GM12878 (cell line): ENCODE measurements around the gene ANO9. TPM values are rescaled to one million over a fixed set of nuclear protein-coding genes. Genes with fewer than 3 reads are reported as not detected.

Experiments
- ATAC-seq: fragments of 200-7000 bp; cut with Tn5 transposase; 3 replicates; pipeline ENCODE4 v1.9.1; 2020; ENCODE audit warnings: mild to moderate bottlenecking, moderate library complexity
- BruUV-seq: library from RNA; stranded (reverse); fragments of 400-500 nt; replicated peaks from 2 replicates; lab custom pipeline; 2021; lab: Mats Ljungman, UMichigan
- CTCF ChIA-PET: fragments of 300-600 bp; sonication (Branson Sonifier 250); formaldehyde crosslinking; extraction: SDS; loops from one replicate; lab custom pipeline; 2021; ENCODE audit warnings: inconsistent platforms; lab: Yijun Ruan, JAX
- POLR2A ChIA-PET: fragments of 350-600 bp; formaldehyde crosslinking; extraction: SDS; loops from one replicate; lab custom pipeline; 2021; ENCODE audit warnings: inconsistent platforms; lab: Charles Lee
- RAD21 ChIA-PET: fragments of 300-600 bp; sonication (Branson Sonifier 250); formaldehyde crosslinking; loops from one replicate; lab custom pipeline; 2023; ENCODE audit warnings: antibody characterized with exemption; ENCODE audit not compliant: unreplicated experiment; lab: Charles Lee
- SMC1A ChIA-PET: fragments of 300-600 bp; sonication (Branson Sonifier 250); formaldehyde crosslinking; loops from one replicate; lab custom pipeline; 2023; ENCODE audit not compliant: unreplicated experiment, uncharacterized antibody; lab: Charles Lee
- DNase-seq: peaks from one replicate; pipeline ENCODE4 v3.0.0-alpha.2; 2011; ENCODE audit warnings: low read depth, low spot score
- FAIRE-seq: peaks from 3 replicates; lab custom pipeline; 2011; peaks lifted over from hg19 to GRCh38; lab: Jason Lieb, UNC
- H2AFZ ChIP-seq: 2 replicates; pipeline ENCODE4 v1.6.0; 2011; ENCODE audit warnings: low read depth, low read length, control low read depth; ENCODE audit not compliant: control insufficient read depth
- H3K27ac ChIP-seq: 2 replicates; pipeline ENCODE4 v1.5.1; 2011; ENCODE audit warnings: control low read depth; ENCODE audit not compliant: control insufficient read depth, insufficient read depth
- H3K27me3 ChIP-seq, 2 experiments: replicated peaks in 1 of 2; 2 replicates each; pipeline versions ENCODE4 v1.6.0 to v1.6.1; 2011; ENCODE audit warnings: low read length in 1 of 2; ENCODE audit not compliant: control insufficient read depth in 2 of 2, insufficient read depth in 2 of 2
- H3K36me3 ChIP-seq, 2 experiments: 2 replicates each; pipeline ENCODE4 v1.5.1; 2011; ENCODE audit warnings: low read length in 1 of 2; ENCODE audit not compliant: control insufficient read depth in 2 of 2, insufficient read depth in 2 of 2
- H3K4me1 ChIP-seq: 2 replicates; pipeline ENCODE4 v1.6.1; 2011; ENCODE audit warnings: mild to moderate bottlenecking, low read length, moderate library complexity, mixed read lengths; ENCODE audit not compliant: control insufficient read depth, insufficient read depth
- H3K4me2 ChIP-seq: 2 replicates; pipeline ENCODE4 v1.6.0; 2011; ENCODE audit warnings: control low read depth; ENCODE audit not compliant: control insufficient read depth, insufficient read depth
- H3K4me3 ChIP-seq: fragments of 200-600 bp; sonication (generic); 2 replicates; pipeline ENCODE4 v1.5.1; 2016
- H3K79me2 ChIP-seq: 2 replicates; pipeline ENCODE4 v1.6.0; 2011; ENCODE audit warnings: low read length; ENCODE audit not compliant: control insufficient read depth, insufficient read depth
- H3K9ac ChIP-seq: 2 replicates; pipeline ENCODE4 v1.8.0; 2011; ENCODE audit warnings: low read length, control low read depth, mixed read lengths; ENCODE audit not compliant: control insufficient read depth, insufficient read depth
- H3K9me3 ChIP-seq: replicated peaks from 3 replicates; pipeline ENCODE4 v1.5.1; 2011; ENCODE audit warnings: mild to moderate bottlenecking, low read length; ENCODE audit not compliant: control insufficient read depth, insufficient read depth
- H4K20me1 ChIP-seq: 2 replicates; pipeline ENCODE4 v1.6.0; 2011; ENCODE audit not compliant: control insufficient read depth, insufficient read depth
- BRCA1 ChIP-seq: IDR thresholded peaks from 2 replicates; pipeline ENCODE4 v1.6.1; 2011; ENCODE audit warnings: low read depth, low read length, improper control_type of control experiment
- CREB1 ChIP-seq: IDR thresholded peaks from 2 replicates; pipeline ENCODE4 v1.6.1; 2012; ENCODE audit warnings: low read depth, mild to moderate bottlenecking, inconsistent platforms
- EZH2 ChIP-seq: IDR thresholded peaks from 2 replicates; pipeline ENCODE4 v1.6.1; 2012; ENCODE audit warnings: low read depth, mild to moderate bottlenecking, control low read depth, inconsistent platforms, low read length, borderline replicate concordance; ENCODE audit not compliant: control insufficient read depth
- HCFC1 ChIP-seq: fragments of 150-350 bp; IDR thresholded peaks from 2 replicates; pipeline ENCODE4 v1.6.1; 2014; ENCODE audit warnings: low read length
- JUNB ChIP-seq: IDR thresholded peaks from 2 replicates; pipeline ENCODE4 v1.6.1; 2016; ENCODE audit warnings: antibody characterized with exemption, mild to moderate bottlenecking
- PAX5 ChIP-seq: IDR thresholded peaks from 2 replicates; pipeline ENCODE4 v1.6.1; 2011; ENCODE audit warnings: low read depth, low read length, borderline replicate concordance
- RB1 ChIP-seq: fragments of 450-650 bp; formaldehyde crosslinking; IDR thresholded peaks from 2 replicates; pipeline ENCODE4 v1.6.1; 2017; ENCODE audit warnings: mild to moderate bottlenecking, borderline replicate concordance
- SIX5 ChIP-seq: IDR thresholded peaks from 2 replicates; pipeline ENCODE4 v1.6.1; 2011; ENCODE audit warnings: mild to moderate bottlenecking, low read depth, low read length, moderate library complexity; ENCODE audit not compliant: severe bottlenecking
- SRF ChIP-seq, 2 experiments: IDR thresholded peaks; 2 replicates each; pipeline ENCODE4 v1.6.1; 2011; ENCODE audit warnings: low read depth in 2 of 2, low read length in 2 of 2, mild to moderate bottlenecking in 1 of 2, moderate library complexity in 1 of 2
- STAT1 ChIP-seq: fragments of 450-650 bp; conservative IDR thresholded peaks from 2 replicates; pipeline ENCODE4 v1.6.1; 2014; ENCODE audit warnings: antibody characterized with exemption, mild to moderate bottlenecking
- TCF12 ChIP-seq: IDR thresholded peaks from 2 replicates; pipeline ENCODE4 v1.6.1; 2011; ENCODE audit warnings: low read depth, mild to moderate bottlenecking, low read length
- WRNIP1 ChIP-seq: IDR thresholded peaks from 2 replicates; pipeline ENCODE4 v1.6.1; 2011; ENCODE audit warnings: low read depth, low read length, improper control_type of control experiment, borderline replicate concordance
- ZNF217 ChIP-seq: fragments of 450-650 bp; IDR thresholded peaks from 2 replicates; pipeline ENCODE4 v1.6.1; 2017; ENCODE audit warnings: antibody characterized with exemption, mild to moderate bottlenecking
- ZNF622 ChIP-seq: fragments of 450-650 bp; IDR thresholded peaks from 2 replicates; pipeline ENCODE4 v1.6.1; 2017; ENCODE audit warnings: mild to moderate bottlenecking, inconsistent platforms
- WGBS: methylation state at CpG from one replicate; pipeline ENCODE4 v1.1.6; 2016; ENCODE audit warnings: low lambda C conversion rate; ENCODE audit not compliant: insufficient replicate concordance, insufficient coverage; ENCODE audit errors: missing lambda C conversion rate; 5-methylcytosine and 5-hydroxymethylcytosine counted together
- in situ Hi-C: fragments of 300-500 bp; cut with MboI; formaldehyde crosslinking; loops from 9 replicates; pipeline ENCODE4 v1.14.3; 2018; ENCODE audit warnings: mixed read lengths
- intact Hi-C: fragments of 100-400 bp; cut with micrococcal nuclease; formaldehyde crosslinking; loops from one replicate; pipeline ENCODE4 v1.14.2; 2022; ENCODE audit not compliant: unreplicated experiment
- polyA plus RNA-seq, 11 experiments: library from polyadenylated mRNA; depleted of rRNA in 4 of 11; unstranded in 6 of 11; stranded (reverse) in 5 of 11; fragments of >200 nt; fragmentation: Nextera tagmentation in 4 of 11; fragmentation: Illumina TruSeq in 1 of 11; extraction: Ambion mirVana in 4 of 11; extraction: Trizol in 1 of 11; gene quantifications; 1 replicate in 1 of 11; 2 replicates in 10 of 11; pipeline versions ENCODE4 v1.2.1 to v1.2.3, GENCODE V29; 2011 to 2016; ENCODE audit warnings: inconsistent platforms in 2 of 11, missing spikeins in 2 of 11, low read depth in 1 of 11
- total RNA-seq, 4 experiments: library from RNA; depleted of rRNA in 3 of 4; stranded (reverse); fragments of >200 nt in 3 of 4; fragmentation: Illumina TruSeq in 1 of 4; extraction: Trizol in 1 of 4; gene quantifications; 2 replicates each; pipeline versions ENCODE4 v1.2.1 to v1.2.3, GENCODE V29; 2013 to 2021
- TF ChIP-seq, protein P1 (sequence below): fragments of 450-650 bp; IDR thresholded peaks from 2 replicates; pipeline ENCODE4 v1.6.1; 2017; ENCODE audit warnings: antibody characterized with exemption, mild to moderate bottlenecking, moderate library complexity
- TF ChIP-seq, protein P2 (sequence below): IDR thresholded peaks from 2 replicates; pipeline ENCODE4 v1.6.1; 2011; ENCODE audit warnings: low read depth, mild to moderate bottlenecking, low read length, moderate library complexity, borderline replicate concordance; ENCODE audit errors: extremely low read depth

ANO9 gene
- total and polyA plus RNA-seq, 10 of the 15 experiments (the other 5 are each of a cell fraction or from before 2014, with no cell fraction given) = 0.21 to 42.3 (median 12.0) TPM

DNA sequence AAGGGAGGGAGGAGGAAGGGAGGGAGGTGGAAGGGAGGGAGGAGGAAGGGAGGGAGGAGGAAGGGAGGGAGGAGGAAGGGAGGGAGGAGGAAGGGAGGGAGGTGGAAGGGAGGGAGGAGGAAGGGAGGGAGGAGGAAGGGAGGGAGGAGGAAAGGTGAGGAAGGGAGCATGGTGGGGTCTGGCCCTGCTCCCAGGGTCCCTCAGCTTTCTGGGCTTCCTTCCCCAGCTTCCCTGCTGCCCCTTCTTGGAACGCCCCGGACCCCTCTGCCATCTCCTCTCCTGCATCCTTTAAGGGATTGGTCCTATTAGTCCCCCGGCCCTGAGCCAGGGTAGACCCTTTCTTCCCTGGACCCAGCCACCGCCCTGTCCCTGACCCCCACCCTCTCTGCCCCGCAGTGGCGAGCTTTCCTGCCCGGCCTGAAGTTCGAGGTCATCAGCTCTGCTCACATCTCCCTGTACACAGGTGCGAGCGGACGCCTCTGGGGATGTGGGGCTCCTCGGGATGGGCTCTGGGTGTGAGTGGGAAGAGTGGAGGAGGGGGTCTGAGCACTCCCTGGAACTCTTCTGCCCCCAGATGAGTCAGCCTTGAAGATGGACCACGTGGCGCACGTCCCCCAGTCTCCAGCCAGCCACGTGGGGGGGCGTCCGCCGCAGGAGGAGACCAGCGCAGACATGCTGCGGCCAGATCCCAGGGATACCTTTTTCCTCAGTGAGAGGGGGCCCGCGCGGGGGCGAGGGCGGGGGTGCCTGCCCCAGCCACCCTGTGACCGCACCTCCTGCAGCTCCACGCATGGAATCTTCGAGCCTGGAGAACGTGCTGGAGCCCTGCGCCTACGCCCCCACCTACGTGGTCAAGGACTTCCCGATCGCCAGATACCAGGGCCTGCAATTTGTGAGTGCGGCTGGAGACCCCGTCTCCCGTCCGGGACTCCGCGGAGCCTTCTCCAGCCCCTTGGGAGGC lies 66.5 kb downstream of the ANO9 start:
- Histone ChIP-seq H3K9me3 (no peaks in the 10 kb centered on the region), H3K9ac (no peak overlapping the region), H3K4me2 (no peak overlapping the region), H3K27ac (no peak overlapping the region), H3K4me1 (no peaks in the 10 kb centered on the region), H2AFZ (no peak overlapping the region), H3K4me3 (no peak overlapping the region), H4K20me1 (no peaks in the 10 kb centered on the region), H3K27me3 (peaks cover 0 to 3% of the 10 kb centered on the region in 2 experiments; a peak in 2 of 4 replicates), H3K79me2 (no peaks in the 10 kb centered on the region), H3K36me3 (no peaks in the 10 kb centered on the region)
- FAIRE-seq = no peak
- TF ChIP-seq CREB1 (no peak), SRF (IDR thresholded peaks at IDR 0.05; ENCODE audit: low read depth in 2 of 2, low read length in 2 of 2) (no peak), ZNF622 (no peak), EZH2 (no peak), ZNF217 (no peak), JUNB (no peak), HCFC1 (no peak), PAX5 (no peak), TCF12 (no peak), WRNIP1 (no peak), BRCA1 (no peak), STAT1 (no peak), SIX5 (no peak), RB1 (no peak)
- TF ChIP-seq, protein P1, sequence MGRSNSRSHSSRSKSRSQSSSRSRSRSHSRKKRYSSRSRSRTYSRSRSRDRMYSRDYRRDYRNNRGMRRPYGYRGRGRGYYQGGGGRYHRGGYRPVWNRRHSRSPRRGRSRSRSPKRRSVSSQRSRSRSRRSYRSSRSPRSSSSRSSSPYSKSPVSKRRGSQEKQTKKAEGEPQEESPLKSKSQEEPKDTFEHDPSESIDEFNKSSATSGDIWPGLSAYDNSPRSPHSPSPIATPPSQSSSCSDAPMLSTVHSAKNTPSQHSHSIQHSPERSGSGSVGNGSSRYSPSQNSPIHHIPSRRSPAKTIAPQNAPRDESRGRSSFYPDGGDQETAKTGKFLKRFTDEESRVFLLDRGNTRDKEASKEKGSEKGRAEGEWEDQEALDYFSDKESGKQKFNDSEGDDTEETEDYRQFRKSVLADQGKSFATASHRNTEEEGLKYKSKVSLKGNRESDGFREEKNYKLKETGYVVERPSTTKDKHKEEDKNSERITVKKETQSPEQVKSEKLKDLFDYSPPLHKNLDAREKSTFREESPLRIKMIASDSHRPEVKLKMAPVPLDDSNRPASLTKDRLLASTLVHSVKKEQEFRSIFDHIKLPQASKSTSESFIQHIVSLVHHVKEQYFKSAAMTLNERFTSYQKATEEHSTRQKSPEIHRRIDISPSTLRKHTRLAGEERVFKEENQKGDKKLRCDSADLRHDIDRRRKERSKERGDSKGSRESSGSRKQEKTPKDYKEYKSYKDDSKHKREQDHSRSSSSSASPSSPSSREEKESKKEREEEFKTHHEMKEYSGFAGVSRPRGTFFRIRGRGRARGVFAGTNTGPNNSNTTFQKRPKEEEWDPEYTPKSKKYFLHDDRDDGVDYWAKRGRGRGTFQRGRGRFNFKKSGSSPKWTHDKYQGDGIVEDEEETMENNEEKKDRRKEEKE = no peak
- TF ChIP-seq, protein P2, sequence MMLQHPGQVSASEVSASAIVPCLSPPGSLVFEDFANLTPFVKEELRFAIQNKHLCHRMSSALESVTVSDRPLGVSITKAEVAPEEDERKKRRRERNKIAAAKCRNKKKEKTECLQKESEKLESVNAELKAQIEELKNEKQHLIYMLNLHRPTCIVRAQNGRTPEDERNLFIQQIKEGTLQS = no peak
- WGBS = 78% methylated on average over 40 of the region's 41 CpGs
- POLR2A ChIA-PET = no interaction called here
- BruUV-seq = no TSS peak
- RAD21 ChIA-PET = no interaction called here
- CTCF ChIA-PET = no interaction called here
- ATAC-seq = no peak
- SMC1A ChIA-PET = no interaction called here
- intact Hi-C loops (no loop called here), in situ Hi-C loops (no loop called here)
- no peak for DNase-seq
